NCI-H2227 treated with DMSO at 0.1 percent for 48 hours (cell line): ENCODE measurements around the gene BCL2L13.
"Not testable (repeated sequence)": the region's sequence is repeated elsewhere in the genome, so short reads cannot be mapped to it uniquely, and the experiment has no call there.

Experiments used
- DNase-seq: peaks from one replicate; lab custom pipeline; 2025; lab: John Stamatoyannopoulos, UW

Gene BCL2L13

DNA sequence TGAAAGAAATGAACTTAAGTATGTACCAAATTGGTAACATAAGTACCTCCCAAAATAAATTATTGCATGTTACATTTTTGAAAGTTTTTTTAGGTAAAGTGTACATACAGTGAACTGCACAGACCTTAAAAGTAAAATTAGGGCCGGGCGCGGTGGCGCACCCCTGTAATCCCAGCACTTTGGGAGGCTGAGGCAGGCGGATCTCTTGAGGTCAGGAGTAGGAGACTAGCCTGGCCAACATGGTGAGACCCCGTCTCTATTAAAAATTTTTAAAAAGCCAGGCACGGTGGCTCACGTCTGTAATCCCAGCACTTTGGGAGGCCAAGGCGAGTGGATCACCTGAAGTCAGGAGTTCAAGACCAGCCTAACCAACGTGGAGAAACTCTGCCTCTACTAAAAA is 1.7 kb upstream of the BCL2L13 start:
- not testable (repeated sequence) for DNase-seq

- DNase-seq, result no peak
Observed at GRCh38 chr22:17637490-17638181, 921 bp upstream of the BCL2L13 start.

DNA sequence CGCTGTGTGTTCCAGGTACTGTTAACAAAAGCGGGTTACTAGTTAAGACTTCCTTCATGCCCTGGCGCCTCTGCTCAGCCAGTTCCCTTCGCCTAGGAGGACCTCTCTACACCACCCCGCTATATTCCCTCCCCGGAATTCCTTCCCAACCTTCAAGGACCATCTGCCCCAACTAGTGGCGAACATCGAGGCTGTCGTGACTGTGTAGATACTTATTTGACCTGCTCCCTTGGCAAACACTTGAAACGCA is 450 bp upstream of the BCL2L13 start:
- DNase-seq, result no peak

DNA sequence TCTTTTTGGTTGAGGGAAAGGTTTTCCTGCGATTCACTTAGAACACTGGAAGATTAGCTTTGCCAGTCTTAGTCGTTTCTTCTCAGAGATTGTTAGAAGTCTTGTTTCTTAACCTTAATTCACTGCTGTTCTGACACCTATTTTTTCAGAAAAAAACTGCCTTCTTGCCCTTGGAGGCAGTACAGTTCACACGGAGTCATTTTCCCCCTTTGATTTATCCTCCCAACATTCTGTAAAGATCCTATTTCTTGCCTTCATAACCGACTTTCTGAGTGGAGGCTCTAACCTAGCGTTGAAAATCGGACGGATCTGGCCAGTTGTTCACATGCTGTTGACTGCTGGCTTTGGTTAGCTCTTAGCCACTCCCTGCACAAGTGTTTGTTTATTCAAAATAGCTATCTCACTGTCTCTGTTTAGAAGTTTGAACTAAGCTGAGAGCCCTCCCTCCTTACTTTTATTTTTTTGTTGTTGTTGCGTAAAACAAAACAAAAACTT is 737 bp downstream of the BCL2L13 start:
- peak; percentile 40 for DNase-seq

DNA sequence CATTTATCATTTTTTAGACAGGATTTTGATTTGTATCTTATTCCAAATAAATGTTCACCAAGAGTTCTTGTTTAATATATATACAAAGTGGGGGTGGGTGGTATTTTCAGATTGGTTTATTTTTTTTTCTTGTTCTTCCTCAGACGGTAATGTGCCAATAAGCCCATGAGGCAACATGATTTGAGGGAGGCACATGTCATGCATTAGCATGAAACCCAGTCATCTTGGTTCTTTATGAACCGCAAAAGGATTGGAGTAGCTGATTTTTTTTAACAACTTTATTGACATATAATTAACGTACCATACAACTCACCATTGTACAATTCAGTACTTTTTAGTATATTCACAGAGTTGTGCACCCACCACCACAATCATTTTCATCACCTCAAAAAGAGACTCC is 2.7 kb downstream of the BCL2L13 start:
- no peak for DNase-seq

- not testable (repeated sequence) for DNase-seq
Observed at GRCh38 chr22:17642357-17642756, 3.8 kb downstream of the BCL2L13 start.

GRCh38 chr22:17647452-17647851 is 8.9 kb downstream of the BCL2L13 start:
- DNase-seq, result no peak

DNA sequence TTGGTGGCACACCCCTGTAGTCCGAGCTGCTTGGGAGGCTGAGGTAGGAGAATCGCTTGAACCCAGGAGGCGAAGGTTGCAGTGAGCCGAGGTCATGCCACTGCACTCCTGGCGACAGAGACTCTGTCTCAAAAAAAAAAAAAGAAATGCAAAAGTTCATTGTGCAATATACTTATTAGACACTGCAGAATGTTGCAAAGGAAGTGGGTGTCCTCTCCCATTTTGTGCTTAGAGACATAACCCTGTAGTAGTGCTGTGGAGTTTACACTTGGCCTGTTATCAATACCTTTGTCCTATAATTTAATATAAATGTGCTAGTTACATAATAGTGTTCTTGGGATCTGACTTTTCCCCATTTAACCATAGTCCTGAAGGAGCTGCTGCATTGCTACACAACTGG is 9.4 kb downstream of the BCL2L13 start:
- no peak for DNase-seq

GRCh38 chr22:17648569-17648968 is 10.0 kb downstream of the BCL2L13 start:
- DNase-seq, result no peak

- no peak for DNase-seq
Observed at GRCh38 chr22:17655289-17655688, 16.7 kb downstream of the BCL2L13 start.

DNA sequence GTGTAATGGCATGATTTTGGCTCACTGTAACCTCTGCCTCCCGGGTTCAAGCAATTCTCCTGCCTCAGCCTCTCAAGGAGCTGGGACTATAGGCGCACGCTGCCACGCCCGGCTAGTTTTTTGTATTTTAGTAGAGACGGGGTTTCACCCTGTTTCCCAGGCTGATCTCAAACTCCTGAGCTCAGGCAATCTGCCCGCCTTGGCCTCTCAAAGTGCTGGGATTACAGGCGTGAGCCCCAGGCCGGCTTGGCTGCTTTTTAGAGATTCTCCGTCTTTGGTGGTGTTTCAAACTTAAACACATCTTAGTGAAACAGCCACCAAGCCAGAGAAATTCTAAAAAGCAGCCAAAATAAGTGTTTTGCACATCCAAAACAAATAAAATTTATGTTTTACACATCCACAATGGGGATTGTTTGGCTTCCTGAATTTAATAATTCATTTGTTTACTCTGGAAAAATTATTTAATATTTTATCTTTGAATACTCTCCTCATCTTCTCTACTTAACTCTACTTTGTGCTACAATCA is 18.4 kb downstream of the BCL2L13 start:
- DNase-seq, result no peak

- no peak for DNase-seq
Observed at GRCh38 chr22:17664414-17665055, 26.0 kb downstream of the BCL2L13 start.

- DNase-seq, result no peak
Observed at GRCh38 chr22:17665248-17665647, 26.7 kb downstream of the BCL2L13 start.

- DNase-seq, result no peak
Observed at GRCh38 chr22:17665854-17666253, 27.3 kb downstream of the BCL2L13 start.

DNA sequence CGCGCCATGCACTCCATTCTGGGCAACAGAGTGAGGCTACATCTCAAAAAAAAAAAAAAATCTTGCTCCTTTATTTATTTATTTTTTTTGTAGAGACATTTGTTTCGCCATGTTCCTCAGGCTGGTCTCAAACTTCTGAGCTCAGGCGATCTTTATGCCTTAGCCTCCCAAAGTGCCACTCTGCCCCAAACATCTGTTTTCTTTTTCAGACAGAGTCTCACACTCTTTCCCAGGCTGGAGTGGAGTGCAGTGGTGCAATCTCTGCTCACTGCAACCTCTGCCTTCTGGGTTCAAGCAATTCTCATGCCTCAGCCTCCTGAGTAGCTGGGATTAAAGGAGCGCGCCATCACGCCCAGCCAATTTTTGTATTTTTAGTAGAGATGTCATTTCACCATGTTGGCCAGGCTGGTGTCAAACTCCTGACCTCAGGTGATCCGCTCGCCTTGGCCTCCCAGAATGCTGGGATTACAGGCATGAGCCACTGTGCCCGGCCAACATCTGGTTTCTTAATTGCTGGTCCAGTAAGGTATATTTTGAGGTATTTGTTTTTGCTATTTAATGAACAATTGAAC is 33.0 kb downstream of the BCL2L13 start:
- not testable (repeated sequence) for DNase-seq

- no peak for DNase-seq
Observed at GRCh38 chr22:17672417-17672991, 33.9 kb downstream of the BCL2L13 start.

DNA sequence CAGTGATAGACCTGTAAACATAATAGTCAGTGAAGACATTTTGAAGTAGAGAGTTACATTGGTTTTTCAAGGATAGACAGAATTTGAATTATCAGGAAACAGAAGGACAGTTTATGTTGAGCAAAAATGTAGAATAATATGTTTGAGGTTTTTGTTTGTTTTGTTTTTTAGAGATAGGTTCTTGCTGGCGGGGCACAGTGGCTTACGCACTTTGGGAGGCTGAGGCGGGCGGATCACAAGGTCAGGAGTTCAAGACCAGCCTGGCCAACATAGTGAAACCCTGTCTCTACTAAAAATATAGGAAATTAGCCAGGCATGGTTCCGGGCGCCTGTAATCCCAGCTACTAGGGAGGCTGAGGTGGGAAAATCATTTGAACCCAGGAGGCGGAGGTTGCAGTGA is 35.6 kb downstream of the BCL2L13 start:
- no peak for DNase-seq

DNA sequence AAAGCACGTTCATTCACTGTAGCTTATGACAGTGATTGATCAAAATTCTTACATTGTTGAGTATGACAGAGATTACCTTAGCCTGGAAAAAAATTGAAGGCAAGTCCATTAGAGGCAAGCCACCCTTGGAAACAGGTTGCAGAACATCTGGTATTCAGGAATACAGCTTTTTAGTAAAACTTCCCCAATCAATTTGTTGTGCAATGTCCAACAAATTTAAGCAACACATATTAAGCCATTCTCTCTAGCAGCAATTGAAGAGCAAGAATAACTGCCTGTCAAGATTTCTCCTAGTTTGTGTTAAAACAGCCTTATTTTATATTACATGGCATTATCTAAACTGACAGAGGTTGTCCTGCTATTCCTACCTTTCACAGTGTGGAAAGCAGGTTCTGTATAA is 37.0 kb downstream of the BCL2L13 start:
- no peak for DNase-seq

GRCh38 chr22:17678817-17679385 is 40.3 kb downstream of the BCL2L13 start:
- DNase-seq, result no peak

GRCh38 chr22:17684245-17684644 is 45.7 kb downstream of the BCL2L13 start:
- DNase-seq, result no peak

- DNase-seq, result no peak
Observed at GRCh38 chr22:17692841-17693240, 54.3 kb downstream of the BCL2L13 start.

- no peak for DNase-seq
Observed at GRCh38 chr22:17694193-17694592, 55.6 kb downstream of the BCL2L13 start.

DNA sequence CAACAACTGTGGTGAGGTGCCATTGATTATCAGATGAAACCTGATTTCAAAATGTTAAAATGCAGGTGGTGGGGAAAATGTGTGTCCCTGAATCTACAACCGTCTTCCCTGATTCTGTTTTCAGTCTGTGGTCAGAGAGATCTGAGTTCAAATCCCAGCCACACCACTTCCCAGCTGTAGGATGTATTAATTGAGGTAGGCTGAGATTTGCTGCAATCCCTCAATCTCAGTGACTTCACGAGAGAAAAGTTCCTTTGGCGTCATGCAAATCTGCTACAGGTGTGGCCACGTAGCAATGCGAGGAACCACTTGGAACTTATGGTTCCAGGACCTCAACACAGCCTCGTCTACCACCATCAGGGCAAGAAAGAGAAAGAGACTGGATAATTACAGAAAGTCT is 56.2 kb downstream of the BCL2L13 start:
- DNase-seq, result no peak
